ENCODE results near the gene C6.
"Not testable (repeated sequence)": the region's sequence is repeated elsewhere in the genome, so short reads cannot be mapped to it uniquely, and the experiment has no call there.

Gene C6

GRCh38 chr5:41223962-41224361 lies 10.6 kb upstream of the C6 start:
- H3K9me3 ChIP-seq (ENCODE audit: severe bottlenecking): no peaks in the 10 kb centered on the region
- no peaks in the 10 kb centered on the region for H3K36me3 ChIP-seq
- H3K4me3 ChIP-seq (ENCODE audit: low read depth, low read length): no peak overlapping the region
- DNase-seq: no peak
- H3K27ac ChIP-seq: no peak overlapping the region
- no peaks in the 10 kb centered on the region for H3K27me3 ChIP-seq (ENCODE audit: insufficient read depth, low read depth, severe bottlenecking)
- no peak for TF ChIP-seq CTCF (IDR thresholded peaks at IDR 0.05; ENCODE audit: low read depth, low read length)

DNA sequence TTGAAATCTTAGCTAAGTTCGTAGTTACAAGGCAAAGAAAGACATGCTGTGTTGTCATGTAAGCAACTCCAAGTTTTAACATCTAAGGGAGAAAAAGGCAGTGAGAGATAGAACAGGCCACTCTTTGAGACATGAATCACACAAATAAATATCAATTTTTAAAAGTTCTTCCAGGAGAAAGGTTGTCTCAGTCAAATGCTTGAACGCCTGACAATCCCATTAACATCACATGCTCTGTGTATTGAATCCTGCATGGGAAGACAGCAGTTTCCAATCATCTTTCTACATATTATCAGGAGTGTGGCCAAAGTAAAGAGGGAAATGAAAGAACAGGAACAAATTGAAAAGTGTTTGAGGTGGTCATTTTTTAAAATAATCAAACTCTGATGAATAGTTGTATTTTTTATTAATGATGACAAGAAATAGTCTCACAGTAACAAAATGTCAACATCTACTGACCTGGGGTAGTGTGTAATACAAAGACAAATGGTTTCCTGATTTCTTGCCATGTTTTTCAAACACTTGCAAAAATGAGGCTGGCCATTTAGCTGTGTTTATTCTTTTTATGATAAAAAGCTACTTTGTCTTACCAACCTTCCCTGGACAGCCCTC lies 6.4 kb upstream of the C6 start:
- no peaks in the 10 kb centered on the region for H3K9me3 ChIP-seq (ENCODE audit: severe bottlenecking)
- no peak overlapping the region for H3K4me3 ChIP-seq (ENCODE audit: low read depth, low read length)
- no peak for DNase-seq
- H3K36me3 ChIP-seq: no peaks in the 10 kb centered on the region
- no peak overlapping the region for H3K27ac ChIP-seq
- no peaks in the 10 kb centered on the region for H3K27me3 ChIP-seq (ENCODE audit: insufficient read depth, low read depth, severe bottlenecking)
- no peak for TF ChIP-seq CTCF (IDR thresholded peaks at IDR 0.05; ENCODE audit: low read depth, low read length)

GRCh38 chr5:41218929-41219657 lies 5.8 kb upstream of the C6 start:
- Histone ChIP-seq H3K27me3 (ENCODE audit: insufficient read depth, low read depth, severe bottlenecking) (no peaks in the 10 kb centered on the region), H3K36me3 (no peaks in the 10 kb centered on the region), H3K27ac (no peak overlapping the region), H3K4me3 (ENCODE audit: low read depth, low read length) (no peak overlapping the region), H3K9me3 (ENCODE audit: severe bottlenecking) (no peaks in the 10 kb centered on the region)
- TF ChIP-seq CTCF (IDR thresholded peaks at IDR 0.05; ENCODE audit: low read depth, low read length): no peak
- DNase-seq: no peak

DNA sequence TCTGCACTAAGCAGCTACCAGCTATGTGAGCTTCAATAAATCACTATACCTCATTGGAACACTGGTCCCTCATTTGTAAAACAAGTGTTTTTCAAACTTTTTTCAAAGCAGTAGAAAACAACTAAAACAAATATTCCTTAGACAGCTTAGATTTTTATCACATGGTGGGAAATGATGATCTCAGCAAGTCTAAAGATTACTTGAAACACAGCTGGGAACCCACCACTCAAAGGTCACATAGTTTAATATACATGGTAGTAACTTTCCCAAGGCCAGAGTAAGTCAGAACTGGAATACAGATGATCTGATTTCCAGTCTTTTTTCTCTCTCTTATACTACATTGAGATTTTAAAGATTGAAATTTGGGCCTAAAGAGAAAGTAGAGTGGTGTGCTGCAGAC lies 850 bp upstream of the C6 start:
- Histone ChIP-seq H3K4me3 (ENCODE audit: low read depth, low read length) (no peak overlapping the region), H3K27ac (no peak overlapping the region), H3K27me3 (ENCODE audit: insufficient read depth, low read depth, severe bottlenecking) (no peaks in the 10 kb centered on the region), H3K9me3 (ENCODE audit: severe bottlenecking) (no peaks in the 10 kb centered on the region), H3K36me3 (no peaks in the 10 kb centered on the region)
- TF ChIP-seq CTCF (IDR thresholded peaks at IDR 0.05; ENCODE audit: low read depth, low read length): no peak
- DNase-seq: no peak

DNA sequence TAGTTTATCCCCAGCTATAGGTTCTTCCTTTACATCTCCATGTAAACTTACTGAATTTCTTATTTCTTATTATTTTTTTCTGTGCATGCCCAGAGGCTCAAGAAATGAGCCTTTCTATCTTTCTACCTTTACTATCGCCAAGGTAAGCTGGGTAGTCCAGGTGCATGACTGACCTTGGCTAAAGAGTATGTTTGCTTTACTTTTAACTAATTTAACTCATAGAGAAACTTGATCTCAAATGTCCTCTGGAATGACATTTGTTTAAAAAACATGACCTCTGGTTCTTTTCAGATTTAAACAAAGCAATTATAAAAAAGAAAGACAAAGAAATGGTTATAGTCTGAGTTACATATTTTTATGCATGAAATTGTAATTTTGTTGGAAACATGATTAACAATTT lies 397 bp downstream of the C6 start:
- no peak overlapping the region for H3K4me3 ChIP-seq (ENCODE audit: low read depth, low read length)
- no peaks in the 10 kb centered on the region for H3K36me3 ChIP-seq
- no peaks in the 10 kb centered on the region for H3K9me3 ChIP-seq (ENCODE audit: severe bottlenecking)
- no peak overlapping the region for H3K27ac ChIP-seq
- no peak for DNase-seq
- H3K27me3 ChIP-seq (ENCODE audit: insufficient read depth, low read depth, severe bottlenecking): no peaks in the 10 kb centered on the region
- no peak for TF ChIP-seq CTCF (IDR thresholded peaks at IDR 0.05; ENCODE audit: low read depth, low read length)

DNA sequence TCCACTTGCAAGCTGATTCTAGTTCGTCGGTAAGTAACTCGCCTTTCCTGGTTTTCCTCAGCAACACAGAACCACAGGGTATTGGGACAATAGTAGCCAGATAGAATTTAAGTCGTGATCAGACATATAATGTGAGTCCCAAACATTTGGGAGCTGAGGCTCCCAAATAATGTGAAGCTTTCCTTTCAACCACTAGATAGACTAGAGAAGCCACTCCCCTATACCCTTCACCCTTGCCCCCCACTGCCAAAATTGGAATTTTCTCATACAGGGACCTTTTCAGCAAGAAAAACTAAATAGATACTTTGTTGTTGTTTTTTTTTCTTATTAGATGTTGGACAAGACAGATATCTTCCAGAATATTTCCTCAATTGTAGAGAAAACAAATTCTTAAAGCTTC lies 1.9 kb downstream of the C6 start:
- Histone ChIP-seq H3K27ac (no peak overlapping the region), H3K27me3 (ENCODE audit: insufficient read depth, low read depth, severe bottlenecking) (no peaks in the 10 kb centered on the region), H3K36me3 (no peaks in the 10 kb centered on the region), H3K4me3 (ENCODE audit: low read depth, low read length) (no peak overlapping the region), H3K9me3 (ENCODE audit: severe bottlenecking) (no peaks in the 10 kb centered on the region)
- TF ChIP-seq CTCF (IDR thresholded peaks at IDR 0.05; ENCODE audit: low read depth, low read length): no peak
- no peak for DNase-seq

- not testable (repeated sequence) for H3K4me3 ChIP-seq (ENCODE audit: low read depth, low read length); DNase-seq; H3K27ac ChIP-seq; H3K36me3 ChIP-seq; H3K27me3 ChIP-seq (ENCODE audit: insufficient read depth, low read depth, severe bottlenecking)
- peaks cover 14% of the 10 kb centered on the region for H3K9me3 ChIP-seq (ENCODE audit: severe bottlenecking)
These were observed 7.9 kb downstream of the C6 start for GRCh38 chr5:41205475-41205874.

All from WERI-Rb-1 (cell line).